ENCODE results near the gene HECTD1. TPM values are rescaled to one million over a fixed set of nuclear protein-coding genes. Genes with fewer than 3 reads are reported as not detected.
"Not testable (repeated sequence)": the region's sequence is repeated elsewhere in the genome, so short reads cannot be mapped to it uniquely, and the experiment has no call there.

Gene HECTD1
- total RNA-seq, 1 donor from 2014 or later = 291 TPM

DNA sequence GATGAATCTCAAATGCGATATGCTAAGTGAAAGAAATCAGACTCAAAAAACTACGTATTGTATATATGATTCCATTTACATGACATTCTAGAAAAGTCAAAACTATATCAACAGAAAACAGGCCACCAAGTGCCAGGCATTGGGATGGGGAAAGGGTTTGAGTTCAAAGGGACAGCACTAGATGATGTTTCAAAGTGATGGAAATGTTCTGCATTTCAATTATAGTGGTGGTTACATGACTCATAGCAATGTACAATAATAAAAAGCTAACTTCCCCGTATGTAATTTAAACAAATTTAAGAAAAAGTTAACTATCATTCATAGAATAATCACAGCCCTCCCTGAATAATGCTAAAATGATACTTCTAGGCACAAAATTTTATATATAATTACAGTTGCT lies 13.5 kb downstream of the HECTD1 start:
- Histone ChIP-seq H3K4me3 (ENCODE audit: low read depth, low read length) (no peak overlapping the region), H3K36me3 (ENCODE audit: control insufficient read depth, insufficient read depth, low read length) (no peaks in the 10 kb centered on the region), H3K27me3 (ENCODE audit: control insufficient read depth, insufficient read depth, low read length) (no peaks in the 10 kb centered on the region)
- FAIRE-seq (no peak), DNase-seq (ENCODE audit: low read depth) (no peak)
- TF ChIP-seq, protein P1, sequence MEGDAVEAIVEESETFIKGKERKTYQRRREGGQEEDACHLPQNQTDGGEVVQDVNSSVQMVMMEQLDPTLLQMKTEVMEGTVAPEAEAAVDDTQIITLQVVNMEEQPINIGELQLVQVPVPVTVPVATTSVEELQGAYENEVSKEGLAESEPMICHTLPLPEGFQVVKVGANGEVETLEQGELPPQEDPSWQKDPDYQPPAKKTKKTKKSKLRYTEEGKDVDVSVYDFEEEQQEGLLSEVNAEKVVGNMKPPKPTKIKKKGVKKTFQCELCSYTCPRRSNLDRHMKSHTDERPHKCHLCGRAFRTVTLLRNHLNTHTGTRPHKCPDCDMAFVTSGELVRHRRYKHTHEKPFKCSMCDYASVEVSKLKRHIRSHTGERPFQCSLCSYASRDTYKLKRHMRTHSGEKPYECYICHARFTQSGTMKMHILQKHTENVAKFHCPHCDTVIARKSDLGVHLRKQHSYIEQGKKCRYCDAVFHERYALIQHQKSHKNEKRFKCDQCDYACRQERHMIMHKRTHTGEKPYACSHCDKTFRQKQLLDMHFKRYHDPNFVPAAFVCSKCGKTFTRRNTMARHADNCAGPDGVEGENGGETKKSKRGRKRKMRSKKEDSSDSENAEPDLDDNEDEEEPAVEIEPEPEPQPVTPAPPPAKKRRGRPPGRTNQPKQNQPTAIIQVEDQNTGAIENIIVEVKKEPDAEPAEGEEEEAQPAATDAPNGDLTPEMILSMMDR (IDR thresholded peaks at IDR 0.05; ENCODE audit: insufficient read depth, low read length, severe bottlenecking) = no peak

GRCh38 chr14:31192544-31192943 lies 15.0 kb downstream of the HECTD1 start:
- not testable (repeated sequence) for DNase-seq (ENCODE audit: low read depth); H3K4me3 ChIP-seq (ENCODE audit: low read depth, low read length); H3K27me3 ChIP-seq (ENCODE audit: control insufficient read depth, insufficient read depth, low read length); FAIRE-seq; H3K36me3 ChIP-seq (ENCODE audit: control insufficient read depth, insufficient read depth, low read length)

DNA sequence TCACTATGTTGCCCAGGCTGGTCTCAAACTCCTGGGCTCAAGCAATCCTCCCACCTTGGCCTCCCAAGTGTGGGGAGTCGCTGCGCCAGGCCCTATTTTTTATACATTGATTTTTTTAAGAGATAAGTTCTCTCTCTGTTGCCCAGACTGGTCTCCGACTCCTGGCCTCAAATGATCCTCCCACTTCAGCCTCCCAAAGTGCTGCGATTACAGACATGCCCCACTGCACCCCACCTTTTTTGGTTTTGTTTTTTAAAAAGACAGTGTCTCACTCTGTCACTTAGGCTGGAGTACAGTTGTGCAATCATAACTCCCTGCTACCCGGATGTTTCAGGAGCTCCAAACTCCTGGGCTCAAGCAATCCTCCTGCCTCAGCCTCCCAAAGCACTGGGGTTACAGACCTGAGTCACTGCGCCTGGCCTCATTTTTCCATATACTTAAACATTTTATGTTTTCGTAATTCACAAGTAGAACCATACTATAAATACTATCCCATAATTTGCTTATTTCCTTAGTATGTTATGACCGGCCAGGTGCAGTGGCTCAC lies 16.8 kb downstream of the HECTD1 start:
- FAIRE-seq = no peak

DNA sequence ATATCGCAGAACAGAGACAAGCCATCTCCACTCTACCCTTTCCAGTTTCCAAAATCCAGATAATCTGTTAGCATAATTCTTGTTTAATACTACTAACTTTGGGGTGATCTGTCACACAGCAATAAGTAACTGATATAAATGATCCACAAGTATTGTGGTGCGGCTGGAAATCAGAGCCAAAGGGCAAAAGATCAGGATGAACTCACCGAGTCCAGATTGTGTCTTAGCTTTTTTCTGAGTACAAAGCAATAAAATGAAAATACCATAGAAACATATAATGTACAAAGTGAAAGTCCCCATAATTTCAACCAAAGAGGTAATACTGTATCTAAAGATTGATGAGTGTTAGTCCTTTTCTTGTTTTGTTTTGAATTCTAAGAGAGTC lies 17.4 kb downstream of the HECTD1 start:
- DNase-seq (ENCODE audit: low read depth) (no peak), FAIRE-seq (no peak)
- TF ChIP-seq, protein P1 (IDR thresholded peaks at IDR 0.05; ENCODE audit: insufficient read depth, low read length, severe bottlenecking) = no peak
- no peaks in the 10 kb centered on the region for H3K27me3 ChIP-seq (ENCODE audit: control insufficient read depth, insufficient read depth, low read length)
- H3K4me3 ChIP-seq (ENCODE audit: low read depth, low read length) = no peak overlapping the region
- H3K36me3 ChIP-seq (ENCODE audit: control insufficient read depth, insufficient read depth, low read length) = no peaks in the 10 kb centered on the region

More for the DNA sequence above, 16.8 kb downstream of the HECTD1 start:
- DNase-seq (ENCODE audit: low read depth) = no peak
- no peak overlapping the region for H3K4me3 ChIP-seq (ENCODE audit: low read depth, low read length)
- no peaks in the 10 kb centered on the region for H3K27me3 ChIP-seq (ENCODE audit: control insufficient read depth, insufficient read depth, low read length)
- TF ChIP-seq, protein P1 (IDR thresholded peaks at IDR 0.05; ENCODE audit: insufficient read depth, low read length, severe bottlenecking) = no peak
- no peaks in the 10 kb centered on the region for H3K36me3 ChIP-seq (ENCODE audit: control insufficient read depth, insufficient read depth, low read length)

DNA sequence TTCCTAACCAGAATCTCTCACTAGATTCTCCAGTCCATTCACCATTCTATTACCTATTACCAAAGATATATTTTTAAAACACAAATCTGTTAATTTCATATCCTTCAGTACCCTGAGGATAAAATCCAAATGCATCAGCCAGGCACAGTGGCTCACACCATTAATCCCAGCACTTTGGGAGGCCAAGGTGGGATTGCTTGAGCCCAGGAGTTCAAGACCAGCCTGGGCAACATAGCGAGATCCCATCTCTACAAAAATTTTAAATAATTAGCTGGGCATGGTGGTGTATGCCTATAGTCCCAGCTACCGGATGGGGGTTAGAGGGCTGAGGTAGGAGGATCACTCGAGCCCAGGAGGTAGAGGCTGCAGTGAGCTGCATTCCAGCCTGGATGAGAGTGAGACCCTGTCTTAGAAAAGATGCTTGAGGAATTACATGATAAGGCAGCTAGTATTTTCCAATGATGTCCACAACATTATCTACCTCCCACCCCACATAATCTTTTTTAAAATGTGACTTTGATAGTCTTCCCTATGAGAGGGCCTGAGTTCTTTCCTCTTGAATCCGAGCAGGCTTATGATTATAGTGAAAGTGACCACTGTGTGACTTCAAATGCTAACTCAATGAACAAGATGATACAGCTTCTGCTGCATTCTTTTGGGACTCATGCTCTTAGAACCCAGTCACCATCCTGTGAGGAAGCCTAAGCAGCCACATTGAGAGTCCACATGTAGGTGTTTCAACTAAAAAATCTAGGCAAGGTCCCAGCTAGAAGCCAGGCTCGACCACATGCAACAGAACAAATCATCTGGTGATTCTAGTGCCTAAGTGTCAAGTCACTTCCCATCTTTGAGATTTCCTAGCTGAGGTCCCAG lies 18.0 kb downstream of the HECTD1 start:
- TF ChIP-seq, protein P1 (IDR thresholded peaks at IDR 0.05; ENCODE audit: insufficient read depth, low read length, severe bottlenecking) = no peak
- H3K27me3 ChIP-seq (ENCODE audit: control insufficient read depth, insufficient read depth, low read length) = no peaks in the 10 kb centered on the region
- FAIRE-seq (no peak), DNase-seq (ENCODE audit: low read depth) (no peak)
- no peak overlapping the region for H3K4me3 ChIP-seq (ENCODE audit: low read depth, low read length)
- H3K36me3 ChIP-seq (ENCODE audit: control insufficient read depth, insufficient read depth, low read length) = no peaks in the 10 kb centered on the region

- TF ChIP-seq, protein P1 (IDR thresholded peaks at IDR 0.05; ENCODE audit: insufficient read depth, low read length, severe bottlenecking) = no peak
- Histone ChIP-seq H3K36me3 (ENCODE audit: control insufficient read depth, insufficient read depth, low read length) (no peaks in the 10 kb centered on the region), H3K27me3 (ENCODE audit: control insufficient read depth, insufficient read depth, low read length) (no peaks in the 10 kb centered on the region), H3K4me3 (ENCODE audit: low read depth, low read length) (no peak overlapping the region)
- DNase-seq (ENCODE audit: low read depth) (no peak), FAIRE-seq (no peak)
These were observed 18.8 kb downstream of the HECTD1 start for GRCh38 chr14:31188744-31189143.

- not testable (repeated sequence) for H3K27me3 ChIP-seq (ENCODE audit: control insufficient read depth, insufficient read depth, low read length); DNase-seq (ENCODE audit: low read depth); H3K4me3 ChIP-seq (ENCODE audit: low read depth, low read length); H3K36me3 ChIP-seq (ENCODE audit: control insufficient read depth, insufficient read depth, low read length); FAIRE-seq
These were observed 25.6 kb downstream of the HECTD1 start for GRCh38 chr14:31182016-31182415.
